HepG2 (cell line): Measurements from ENCODE around the gene HLA-DMB. TPM values are rescaled to one million over a fixed set of nuclear protein-coding genes. Genes with fewer than 3 reads are reported as not detected.

Source experiments
- BRCA1 ChIP-seq: sonication (generic); formaldehyde crosslinking; IDR thresholded peaks from 2 replicates; pipeline ENCODE4 v1.4.0; 2020; ENCODE audit warnings: missing genetic modification reagents
- HHEX ChIP-seq: IDR thresholded peaks from 2 replicates; pipeline ENCODE4 v1.6.1; 2016; ENCODE audit warnings: control low read depth
- HIC2 ChIP-seq: sonication (generic); formaldehyde crosslinking; IDR thresholded peaks from 2 replicates; pipeline ENCODE4 v1.9.0; 2022; ENCODE audit warnings: low read depth, missing genetic modification reagents
- IRF2 ChIP-seq: IDR thresholded peaks from 2 replicates; pipeline ENCODE4 v1.6.1; 2018; ENCODE audit warnings: missing genetic modification reagents, missing compliant biosample characterization
- IRF9 ChIP-seq: sonication (generic); formaldehyde crosslinking; IDR thresholded peaks from 2 replicates; pipeline ENCODE4 v1.8.0; 2022; ENCODE audit warnings: missing genetic modification reagents, mild to moderate bottlenecking, borderline replicate concordance
- KDM4B ChIP-seq: sonication (generic); formaldehyde crosslinking; IDR thresholded peaks from 2 replicates; pipeline ENCODE4 v1.4.0; 2020; ENCODE audit warnings: missing genetic modification reagents
- MTF2 ChIP-seq: sonication (generic); formaldehyde crosslinking; IDR thresholded peaks from 2 replicates; pipeline ENCODE4 v1.5.0; 2020; ENCODE audit warnings: missing genetic modification reagents, borderline replicate concordance
- NAIF1 ChIP-seq: sonication (generic); formaldehyde crosslinking; IDR thresholded peaks from 2 replicates; pipeline ENCODE4 v1.5.0; 2020; ENCODE audit warnings: mild to moderate bottlenecking, missing genetic modification reagents, borderline replicate concordance
- NFE2L2 ChIP-seq: fragments of 150-350 bp; IDR thresholded peaks from 2 replicates; pipeline ENCODE4 v1.6.1; 2014; ENCODE audit warnings: low read length
- SALL2 ChIP-seq: sonication (generic); formaldehyde crosslinking; IDR thresholded peaks from 2 replicates; pipeline ENCODE4 v1.8.1; 2023; ENCODE audit warnings: mild to moderate bottlenecking, missing genetic modification reagents, inconsistent platforms
- SRSF1 ChIP-seq: fragments of 200-400 bp; formaldehyde crosslinking; optimal IDR thresholded peaks from 2 replicates; pipeline ENCODE3; 2017; ENCODE audit warnings: mild to moderate bottlenecking, low read depth, low read length, moderate library complexity
- ZBTB21 ChIP-seq: sonication (generic); formaldehyde crosslinking; IDR thresholded peaks from 2 replicates; pipeline ENCODE4 v1.4.0; 2020; ENCODE audit warnings: missing genetic modification reagents
- ZBTB25 ChIP-seq: IDR thresholded peaks from 2 replicates; pipeline ENCODE4 v1.6.1; 2018; ENCODE audit warnings: missing genetic modification reagents
- ZBTB42 ChIP-seq: sonication (generic); formaldehyde crosslinking; IDR thresholded peaks from 2 replicates; pipeline ENCODE4 v1.5.0; 2020; ENCODE audit warnings: mild to moderate bottlenecking, missing genetic modification reagents
- ZNF225 ChIP-seq: sonication (generic); formaldehyde crosslinking; IDR thresholded peaks from 2 replicates; pipeline ENCODE4 v1.4.0; 2020; ENCODE audit warnings: mild to moderate bottlenecking, missing genetic modification reagents
- ZNF557 ChIP-seq: sonication (generic); formaldehyde crosslinking; IDR thresholded peaks from 2 replicates; pipeline ENCODE4 v1.4.0; 2020; ENCODE audit warnings: missing genetic modification reagents
- polyA plus RNA-seq, 8 experiments: library from polyadenylated mRNA; depleted of rRNA in 3 of 8; stranded (reverse) in 7 of 8; unstranded in 1 of 8; fragments of >200 nt; fragmentation: Illumina TruSeq in 4 of 8; extraction: Trizol in 4 of 8; gene quantifications; 2 replicates each; pipeline versions ENCODE4 v1.2.1 to v1.2.3, GENCODE V29; 2011 to 2016; ENCODE audit warnings: low read depth in 4 of 8, missing spikeins in 1 of 8, mixed read lengths in 1 of 8; ENCODE audit not compliant: insufficient read depth in 1 of 8
- total RNA-seq, 5 experiments: library from RNA; depleted of rRNA; stranded (reverse); fragments of >200 nt; fragmentation: Illumina TruSeq; extraction: Trizol; gene quantifications; 2 replicates each; pipeline ENCODE4 v1.2.3, GENCODE V29; 2016; ENCODE audit warnings: low read depth in 1 of 5
- TF ChIP-seq, protein P1 (sequence below): sonication (generic); formaldehyde crosslinking; conservative IDR thresholded peaks from 2 replicates; pipeline ENCODE4 v1.8.0; 2022; ENCODE audit warnings: missing genetic modification reagents
- TF ChIP-seq, protein P2 (sequence below): IDR thresholded peaks from 2 replicates; pipeline ENCODE4 v1.6.1; 2016; ENCODE audit warnings: low read depth, control low read depth
- TF ChIP-seq, protein P3 (sequence below): sonication (generic); formaldehyde crosslinking; IDR thresholded peaks from 2 replicates; pipeline ENCODE4 v1.8.1; 2022; ENCODE audit warnings: mild to moderate bottlenecking, missing genetic modification reagents

HLA-DMB gene
- total and polyA plus RNA-seq, 2 of the 13 experiments (the other 11 are each of a cell fraction or from before 2014, with no cell fraction given), result not detected

DNA sequence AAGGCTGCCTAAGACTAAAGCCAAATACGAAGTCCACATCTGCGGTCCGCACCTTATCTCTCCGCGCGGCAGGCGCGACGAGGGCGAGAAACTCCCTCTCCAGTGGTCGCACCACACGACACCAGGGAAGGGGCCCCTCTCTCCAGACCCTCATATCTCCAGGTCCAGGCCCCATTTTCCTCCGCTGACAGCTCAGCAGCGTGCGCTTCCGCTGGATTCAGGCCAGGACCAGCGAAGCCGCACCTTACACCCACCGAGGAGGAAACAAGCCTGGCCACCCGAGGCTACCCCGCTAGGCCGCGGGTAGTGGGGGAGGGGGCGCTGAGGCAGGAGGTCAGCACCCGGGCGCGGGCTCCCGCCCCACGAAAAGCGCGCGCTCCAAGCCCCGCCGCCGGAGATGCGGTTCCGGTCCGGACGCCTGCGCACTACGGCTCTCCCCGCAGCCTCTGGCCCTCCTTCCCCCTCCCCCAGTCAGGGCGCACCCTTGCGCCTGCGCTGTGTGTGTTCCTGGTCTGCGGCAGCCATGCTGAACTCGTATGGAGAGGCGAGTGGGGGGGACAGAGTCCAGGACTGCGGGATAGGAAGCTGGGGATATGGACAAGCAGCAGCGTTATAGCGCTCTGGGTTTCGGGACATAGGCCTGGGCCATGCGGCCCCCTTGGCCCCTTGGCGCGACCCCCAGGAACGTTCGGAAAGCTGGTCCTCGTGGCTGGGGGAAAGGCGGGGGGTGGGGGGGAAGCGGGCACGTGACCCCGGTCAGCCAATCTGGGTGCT, 27.5 kb upstream of the HLA-DMB start, which contains the start of gene BRD2 (continued):
- peak; percentile 98 for TF ChIP-seq IRF9 (CRISPR knock-in tag)
- no peak; the same call in none of the 2 replicates for TF ChIP-seq IRF2 (CRISPR knock-in tag)
- TF ChIP-seq, protein P1, sequence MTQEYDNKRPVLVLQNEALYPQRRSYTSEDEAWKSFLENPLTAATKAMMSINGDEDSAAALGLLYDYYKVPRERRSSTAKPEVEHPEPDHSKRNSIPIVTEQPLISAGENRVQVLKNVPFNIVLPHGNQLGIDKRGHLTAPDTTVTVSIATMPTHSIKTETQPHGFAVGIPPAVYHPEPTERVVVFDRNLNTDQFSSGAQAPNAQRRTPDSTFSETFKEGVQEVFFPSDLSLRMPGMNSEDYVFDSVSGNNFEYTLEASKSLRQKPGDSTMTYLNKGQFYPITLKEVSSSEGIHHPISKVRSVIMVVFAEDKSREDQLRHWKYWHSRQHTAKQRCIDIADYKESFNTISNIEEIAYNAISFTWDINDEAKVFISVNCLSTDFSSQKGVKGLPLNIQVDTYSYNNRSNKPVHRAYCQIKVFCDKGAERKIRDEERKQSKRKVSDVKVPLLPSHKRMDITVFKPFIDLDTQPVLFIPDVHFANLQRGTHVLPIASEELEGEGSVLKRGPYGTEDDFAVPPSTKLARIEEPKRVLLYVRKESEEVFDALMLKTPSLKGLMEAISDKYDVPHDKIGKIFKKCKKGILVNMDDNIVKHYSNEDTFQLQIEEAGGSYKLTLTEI (CRISPR knock-in tag), result no peak
- peak; percentile 97 for TF ChIP-seq ZNF225
- no peak for TF ChIP-seq NFE2L2
- TF ChIP-seq, protein P2, sequence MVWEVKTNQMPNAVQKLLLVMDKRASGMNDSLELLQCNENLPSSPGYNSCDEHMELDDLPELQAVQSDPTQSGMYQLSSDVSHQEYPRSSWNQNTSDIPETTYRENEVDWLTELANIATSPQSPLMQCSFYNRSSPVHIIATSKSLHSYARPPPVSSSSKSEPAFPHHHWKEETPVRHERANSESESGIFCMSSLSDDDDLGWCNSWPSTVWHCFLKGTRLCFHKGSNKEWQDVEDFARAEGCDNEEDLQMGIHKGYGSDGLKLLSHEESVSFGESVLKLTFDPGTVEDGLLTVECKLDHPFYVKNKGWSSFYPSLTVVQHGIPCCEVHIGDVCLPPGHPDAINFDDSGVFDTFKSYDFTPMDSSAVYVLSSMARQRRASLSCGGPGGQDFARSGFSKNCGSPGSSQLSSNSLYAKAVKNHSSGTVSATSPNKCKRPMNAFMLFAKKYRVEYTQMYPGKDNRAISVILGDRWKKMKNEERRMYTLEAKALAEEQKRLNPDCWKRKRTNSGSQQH (CRISPR knock-in tag), result peak; percentile 52
- TF ChIP-seq SALL2, result peak; percentile 88
- TF ChIP-seq, protein P3, sequence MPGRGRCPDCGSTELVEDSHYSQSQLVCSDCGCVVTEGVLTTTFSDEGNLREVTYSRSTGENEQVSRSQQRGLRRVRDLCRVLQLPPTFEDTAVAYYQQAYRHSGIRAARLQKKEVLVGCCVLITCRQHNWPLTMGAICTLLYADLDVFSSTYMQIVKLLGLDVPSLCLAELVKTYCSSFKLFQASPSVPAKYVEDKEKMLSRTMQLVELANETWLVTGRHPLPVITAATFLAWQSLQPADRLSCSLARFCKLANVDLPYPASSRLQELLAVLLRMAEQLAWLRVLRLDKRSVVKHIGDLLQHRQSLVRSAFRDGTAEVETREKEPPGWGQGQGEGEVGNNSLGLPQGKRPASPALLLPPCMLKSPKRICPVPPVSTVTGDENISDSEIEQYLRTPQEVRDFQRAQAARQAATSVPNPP (CRISPR knock-in tag), result peak; percentile 91
- TF ChIP-seq HHEX (CRISPR knock-in tag), result no peak; the same call in 1 of the 2 replicates
- peak; percentile 95 for TF ChIP-seq NAIF1 (CRISPR knock-in tag)
- TF ChIP-seq ZBTB25 (CRISPR knock-in tag), result peak; percentile 28; the same call in 1 of the 2 replicates
- peak; percentile 88; the same call in 1 of the 2 replicates for TF ChIP-seq ZNF557
- 0 out of 2 replicates have a peak, but pooled peaks have one; percentile 69 for TF ChIP-seq KDM4B
- peak; percentile 59; the same call in 1 of the 2 replicates for TF ChIP-seq HIC2
- TF ChIP-seq BRCA1 (CRISPR knock-in tag), result peak; percentile 88
- no peak for TF ChIP-seq MTF2
- TF ChIP-seq SRSF1, result no peak
- peak; percentile 93 for TF ChIP-seq ZBTB42 (CRISPR knock-in tag)
- no peak for TF ChIP-seq ZBTB21 (CRISPR knock-in tag)
